GM12878 (cell line): ENCODE measurements around the gene DCAF7. TPM values are rescaled to one million over a fixed set of nuclear protein-coding genes. Genes with fewer than 3 reads are reported as not detected.

Source experiments
- ATAC-seq: fragments of 200-7000 bp; cut with Tn5 transposase; 3 replicates; pipeline ENCODE4 v1.9.1; 2020; ENCODE audit warnings: mild to moderate bottlenecking, moderate library complexity
- BruUV-seq: library from RNA; stranded (reverse); fragments of 400-500 nt; replicated peaks from 2 replicates; lab custom pipeline; 2021; lab: Mats Ljungman, UMichigan
- CTCF ChIA-PET: fragments of 300-600 bp; sonication (Branson Sonifier 250); formaldehyde crosslinking; extraction: SDS; loops from one replicate; lab custom pipeline; 2021; ENCODE audit warnings: inconsistent platforms; lab: Yijun Ruan, JAX
- POLR2A ChIA-PET: fragments of 350-600 bp; formaldehyde crosslinking; extraction: SDS; loops from one replicate; lab custom pipeline; 2021; ENCODE audit warnings: inconsistent platforms; lab: Charles Lee
- RAD21 ChIA-PET: fragments of 300-600 bp; sonication (Branson Sonifier 250); formaldehyde crosslinking; loops from one replicate; lab custom pipeline; 2023; ENCODE audit warnings: antibody characterized with exemption; ENCODE audit not compliant: unreplicated experiment; lab: Charles Lee
- SMC1A ChIA-PET: fragments of 300-600 bp; sonication (Branson Sonifier 250); formaldehyde crosslinking; loops from one replicate; lab custom pipeline; 2023; ENCODE audit not compliant: unreplicated experiment, uncharacterized antibody; lab: Charles Lee
- DNase-seq: peaks from one replicate; pipeline ENCODE4 v3.0.0-alpha.2; 2011; ENCODE audit warnings: low read depth, low spot score
- FAIRE-seq: peaks from 3 replicates; lab custom pipeline; 2011; peaks lifted over from hg19 to GRCh38; lab: Jason Lieb, UNC
- H2AFZ ChIP-seq: 2 replicates; pipeline ENCODE4 v1.6.0; 2011; ENCODE audit warnings: low read depth, low read length, control low read depth; ENCODE audit not compliant: control insufficient read depth
- H3K27ac ChIP-seq: 2 replicates; pipeline ENCODE4 v1.5.1; 2011; ENCODE audit warnings: control low read depth; ENCODE audit not compliant: control insufficient read depth, insufficient read depth
- H3K27me3 ChIP-seq, 2 experiments: replicated peaks in 1 of 2; 2 replicates each; pipeline versions ENCODE4 v1.6.0 to v1.6.1; 2011; ENCODE audit warnings: low read length in 1 of 2; ENCODE audit not compliant: control insufficient read depth in 2 of 2, insufficient read depth in 2 of 2
- H3K36me3 ChIP-seq, 2 experiments: 2 replicates each; pipeline ENCODE4 v1.5.1; 2011; ENCODE audit warnings: low read length in 1 of 2; ENCODE audit not compliant: control insufficient read depth in 2 of 2, insufficient read depth in 2 of 2
- H3K4me1 ChIP-seq: 2 replicates; pipeline ENCODE4 v1.6.1; 2011; ENCODE audit warnings: mild to moderate bottlenecking, low read length, moderate library complexity, mixed read lengths; ENCODE audit not compliant: control insufficient read depth, insufficient read depth
- H3K4me2 ChIP-seq: 2 replicates; pipeline ENCODE4 v1.6.0; 2011; ENCODE audit warnings: control low read depth; ENCODE audit not compliant: control insufficient read depth, insufficient read depth
- H3K4me3 ChIP-seq: fragments of 200-600 bp; sonication (generic); 2 replicates; pipeline ENCODE4 v1.5.1; 2016
- H3K79me2 ChIP-seq: 2 replicates; pipeline ENCODE4 v1.6.0; 2011; ENCODE audit warnings: low read length; ENCODE audit not compliant: control insufficient read depth, insufficient read depth
- H3K9ac ChIP-seq: 2 replicates; pipeline ENCODE4 v1.8.0; 2011; ENCODE audit warnings: low read length, control low read depth, mixed read lengths; ENCODE audit not compliant: control insufficient read depth, insufficient read depth
- H3K9me3 ChIP-seq: replicated peaks from 3 replicates; pipeline ENCODE4 v1.5.1; 2011; ENCODE audit warnings: mild to moderate bottlenecking, low read length; ENCODE audit not compliant: control insufficient read depth, insufficient read depth
- H4K20me1 ChIP-seq: 2 replicates; pipeline ENCODE4 v1.6.0; 2011; ENCODE audit not compliant: control insufficient read depth, insufficient read depth
- BCL11A ChIP-seq: IDR thresholded peaks from 2 replicates; pipeline ENCODE4 v1.6.1; 2011; ENCODE audit warnings: low read depth, low read length
- KAT2A ChIP-seq: conservative IDR thresholded peaks from 2 replicates; pipeline ENCODE4 v1.6.1; 2011; ENCODE audit warnings: low read depth, low read length; ENCODE audit not compliant: control insufficient read depth
- MEF2B ChIP-seq: fragments of 450-650 bp; IDR thresholded peaks from 2 replicates; pipeline ENCODE4 v1.6.1; 2018; ENCODE audit warnings: mild to moderate bottlenecking, moderate library complexity; ENCODE audit not compliant: partially characterized antibody, poor library complexity, severe bottlenecking
- POLR2AphosphoS5 ChIP-seq: IDR thresholded peaks from 2 replicates; pipeline ENCODE4 v1.6.1; 2011; ENCODE audit warnings: mild to moderate bottlenecking, low read length, inconsistent platforms
- RAD21 ChIP-seq: IDR thresholded peaks from 2 replicates; pipeline ENCODE4 v1.6.1; 2011; ENCODE audit warnings: mild to moderate bottlenecking, low read depth, low read length, moderate library complexity; ENCODE audit not compliant: insufficient read depth
- SRF ChIP-seq, 2 experiments: IDR thresholded peaks; 2 replicates each; pipeline ENCODE4 v1.6.1; 2011; ENCODE audit warnings: low read depth in 2 of 2, low read length in 2 of 2, mild to moderate bottlenecking in 1 of 2, moderate library complexity in 1 of 2
- WRNIP1 ChIP-seq: IDR thresholded peaks from 2 replicates; pipeline ENCODE4 v1.6.1; 2011; ENCODE audit warnings: low read depth, low read length, improper control_type of control experiment, borderline replicate concordance
- WGBS: methylation state at CpG from one replicate; pipeline ENCODE4 v1.1.6; 2016; ENCODE audit warnings: low lambda C conversion rate; ENCODE audit not compliant: insufficient replicate concordance, insufficient coverage; ENCODE audit errors: missing lambda C conversion rate; 5-methylcytosine and 5-hydroxymethylcytosine counted together
- in situ Hi-C: fragments of 300-500 bp; cut with MboI; formaldehyde crosslinking; loops from 9 replicates; pipeline ENCODE4 v1.14.3; 2018; ENCODE audit warnings: mixed read lengths
- intact Hi-C: fragments of 100-400 bp; cut with micrococcal nuclease; formaldehyde crosslinking; loops from one replicate; pipeline ENCODE4 v1.14.2; 2022; ENCODE audit not compliant: unreplicated experiment
- polyA plus RNA-seq, 11 experiments: library from polyadenylated mRNA; depleted of rRNA in 4 of 11; unstranded in 6 of 11; stranded (reverse) in 5 of 11; fragments of >200 nt; fragmentation: Nextera tagmentation in 4 of 11; fragmentation: Illumina TruSeq in 1 of 11; extraction: Ambion mirVana in 4 of 11; extraction: Trizol in 1 of 11; gene quantifications; 1 replicate in 1 of 11; 2 replicates in 10 of 11; pipeline versions ENCODE4 v1.2.1 to v1.2.3, GENCODE V29; 2011 to 2016; ENCODE audit warnings: inconsistent platforms in 2 of 11, missing spikeins in 2 of 11, low read depth in 1 of 11
- total RNA-seq, 4 experiments: library from RNA; depleted of rRNA in 3 of 4; stranded (reverse); fragments of >200 nt in 3 of 4; fragmentation: Illumina TruSeq in 1 of 4; extraction: Trizol in 1 of 4; gene quantifications; 2 replicates each; pipeline versions ENCODE4 v1.2.1 to v1.2.3, GENCODE V29; 2013 to 2021
- TF ChIP-seq, protein P1 (sequence below): fragments of 450-650 bp; IDR thresholded peaks from 2 replicates; pipeline ENCODE4 v1.6.1; 2018; ENCODE audit warnings: borderline replicate concordance, mild to moderate bottlenecking; ENCODE audit not compliant: partially characterized antibody
- TF ChIP-seq, protein P2 (sequence below): fragments of 450-650 bp; IDR thresholded peaks from 2 replicates; pipeline ENCODE4 v1.6.1; 2016; ENCODE audit warnings: mild to moderate bottlenecking
- TF ChIP-seq, protein P3 (sequence below): fragments of 450-650 bp; IDR thresholded peaks from 2 replicates; pipeline ENCODE4 v1.6.1; 2014; ENCODE audit warnings: mild to moderate bottlenecking

DCAF7 gene
- total and polyA plus RNA-seq, 10 of the 15 experiments (the other 5 are each of a cell fraction or from before 2014, with no cell fraction given) = 27.0 to 103 (median 54.5) TPM

DNA sequence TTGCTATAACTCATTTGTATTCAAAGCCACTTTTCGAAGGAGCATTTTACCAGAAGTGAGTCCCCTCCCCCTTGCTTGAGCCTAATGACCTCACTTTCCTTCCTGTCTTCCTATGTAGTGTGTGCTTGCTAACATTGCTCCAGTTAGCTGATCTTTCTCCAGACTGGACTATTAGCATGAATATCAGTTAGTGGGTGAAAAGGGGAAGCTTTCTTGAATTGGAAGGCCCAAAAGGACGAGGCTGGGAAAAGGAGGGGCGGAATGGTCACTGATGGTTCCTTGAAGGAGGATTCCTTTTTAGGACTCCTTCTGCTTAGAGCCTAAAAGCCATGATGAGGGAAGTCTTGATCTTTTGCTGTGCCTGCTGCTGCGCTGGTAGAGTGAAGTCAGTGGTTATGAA is 83.9 kb downstream of the DCAF7 start:
- intact Hi-C loops (no loop called here), in situ Hi-C loops (no loop called here)
- Histone ChIP-seq H3K4me3 (no peak overlapping the region), H2AFZ (no peak overlapping the region), H3K27me3 (no peaks in the 10 kb centered on the region), H4K20me1 (no peaks in the 10 kb centered on the region), H3K9me3 (no peaks in the 10 kb centered on the region), H3K4me1 (no peaks in the 10 kb centered on the region), H3K79me2 (no peaks in the 10 kb centered on the region; the same call in none of the 2 replicates), H3K27ac (no peak overlapping the region), H3K36me3 (peaks cover 6 to 14% of the 10 kb centered on the region in 2 experiments), H3K4me2 (no peak overlapping the region), H3K9ac (no peak overlapping the region)
- ChIA-PET CTCF (interaction anchor here (1.3 kb wide), 1 partner anchor 12 kb away, joined by 3 read pairs; the partner anchor contains the start of gene MAP3K3), RAD21 (no interaction called here), SMC1A (interaction anchor here (1.1 kb wide), 1 partner anchor 9 kb away, joined by 4 read pairs; no protein-coding TSS in a partner anchor), POLR2A (interaction anchor here (0.5 to 1.5 kb wide), 4 partner anchors 12 to 49 kb away, joined by 3 to 4 read pairs (median 3); partner anchors contain the start of gene MAP3K3)
- no peak for ATAC-seq
- FAIRE-seq = no peak
- DNase-seq = no peak
- WGBS = 85% methylated on average over 4 of the region's 4 CpGs
- no TSS peak for BruUV-seq
- TF ChIP-seq KAT2A = no peak

DNA sequence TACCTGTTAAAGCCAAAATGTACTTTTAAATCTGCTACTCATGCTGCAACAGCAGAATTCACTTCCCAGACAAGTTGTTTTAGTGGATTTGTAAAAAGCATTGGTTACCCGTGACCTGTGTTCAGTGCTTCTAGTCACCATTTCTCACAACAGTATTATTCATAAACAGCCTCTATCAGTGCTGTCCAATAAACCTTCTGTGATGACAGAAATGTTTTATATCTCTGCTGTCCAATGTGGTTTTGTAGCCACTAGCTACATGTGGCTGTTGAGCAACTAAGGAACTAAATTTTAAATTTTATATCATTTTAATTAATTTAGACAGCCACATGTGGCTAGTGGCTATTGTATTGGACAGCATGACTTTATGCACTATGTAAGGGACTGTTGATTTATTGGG is 84.5 kb downstream of the DCAF7 start:
- SMC1A ChIA-PET = interaction anchor here (0.9 to 1.6 kb wide), 4 partner anchors 9 to 42 kb away, joined by 3 to 5 read pairs (median 4); no protein-coding TSS in a partner anchor
- WGBS = 100% methylated on average over 1 of the region's 1 CpG
- no TSS peak for BruUV-seq
- Histone ChIP-seq H3K79me2 (no peaks in the 10 kb centered on the region; the same call in none of the 2 replicates), H3K9me3 (no peaks in the 10 kb centered on the region), H3K4me3 (no peak overlapping the region), H3K36me3 (peaks cover 6 to 14% of the 10 kb centered on the region in 2 experiments), H3K27me3 (no peaks in the 10 kb centered on the region), H3K27ac (no peak overlapping the region), H3K9ac (no peak overlapping the region), H3K4me2 (no peak overlapping the region), H4K20me1 (no peaks in the 10 kb centered on the region), H2AFZ (no peak overlapping the region), H3K4me1 (no peaks in the 10 kb centered on the region)
- CTCF ChIA-PET = interaction anchor here (1.1 kb wide), 1 partner anchor 54 kb away, joined by 3 read pairs; no protein-coding TSS in a partner anchor
- ATAC-seq = no peak
- RAD21 ChIA-PET = interaction anchor here (1.0 to 2.1 kb wide), 3 partner anchors 11 to 75 kb away, joined by 3 to 4 read pairs (median 3); no protein-coding TSS in a partner anchor
- no peak for DNase-seq
- FAIRE-seq = no peak
- TF ChIP-seq RAD21 (no peak), WRNIP1 (no peak), BCL11A (no peak), KAT2A (no peak), SRF (IDR thresholded peaks at IDR 0.05; ENCODE audit: low read depth in 2 of 2, low read length in 2 of 2) (no peak), MEF2B (no peak), POLR2AphosphoS5 (no peak)
- TF ChIP-seq, protein P1, sequence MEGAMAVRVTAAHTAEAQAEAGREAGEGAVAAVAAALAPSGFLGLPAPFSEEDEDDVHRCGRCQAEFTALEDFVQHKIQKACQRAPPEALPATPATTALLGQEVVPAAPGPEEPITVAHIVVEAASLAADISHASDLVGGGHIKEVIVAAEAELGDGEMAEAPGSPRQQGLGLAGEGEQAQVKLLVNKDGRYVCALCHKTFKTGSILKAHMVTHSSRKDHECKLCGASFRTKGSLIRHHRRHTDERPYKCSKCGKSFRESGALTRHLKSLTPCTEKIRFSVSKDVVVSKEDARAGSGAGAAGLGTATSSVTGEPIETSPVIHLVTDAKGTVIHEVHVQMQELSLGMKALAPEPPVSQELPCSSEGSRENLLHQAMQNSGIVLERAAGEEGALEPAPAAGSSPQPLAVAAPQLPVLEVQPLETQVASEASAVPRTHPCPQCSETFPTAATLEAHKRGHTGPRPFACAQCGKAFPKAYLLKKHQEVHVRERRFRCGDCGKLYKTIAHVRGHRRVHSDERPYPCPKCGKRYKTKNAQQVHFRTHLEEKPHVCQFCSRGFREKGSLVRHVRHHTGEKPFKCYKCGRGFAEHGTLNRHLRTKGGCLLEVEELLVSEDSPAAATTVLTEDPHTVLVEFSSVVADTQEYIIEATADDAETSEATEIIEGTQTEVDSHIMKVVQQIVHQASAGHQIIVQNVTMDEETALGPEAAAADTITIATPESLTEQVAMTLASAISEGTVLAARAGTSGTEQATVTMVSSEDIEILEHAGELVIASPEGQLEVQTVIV = no peak
- TF ChIP-seq, protein P2, sequence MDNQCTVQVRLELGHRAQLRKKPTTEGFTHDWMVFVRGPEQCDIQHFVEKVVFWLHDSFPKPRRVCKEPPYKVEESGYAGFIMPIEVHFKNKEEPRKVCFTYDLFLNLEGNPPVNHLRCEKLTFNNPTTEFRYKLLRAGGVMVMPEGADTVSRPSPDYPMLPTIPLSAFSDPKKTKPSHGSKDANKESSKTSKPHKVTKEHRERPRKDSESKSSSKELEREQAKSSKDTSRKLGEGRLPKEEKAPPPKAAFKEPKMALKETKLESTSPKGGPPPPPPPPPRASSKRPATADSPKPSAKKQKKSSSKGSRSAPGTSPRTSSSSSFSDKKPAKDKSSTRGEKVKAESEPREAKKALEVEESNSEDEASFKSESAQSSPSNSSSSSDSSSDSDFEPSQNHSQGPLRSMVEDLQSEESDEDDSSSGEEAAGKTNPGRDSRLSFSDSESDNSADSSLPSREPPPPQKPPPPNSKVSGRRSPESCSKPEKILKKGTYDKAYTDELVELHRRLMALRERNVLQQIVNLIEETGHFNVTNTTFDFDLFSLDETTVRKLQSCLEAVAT = no peak
- TF ChIP-seq, protein P3, sequence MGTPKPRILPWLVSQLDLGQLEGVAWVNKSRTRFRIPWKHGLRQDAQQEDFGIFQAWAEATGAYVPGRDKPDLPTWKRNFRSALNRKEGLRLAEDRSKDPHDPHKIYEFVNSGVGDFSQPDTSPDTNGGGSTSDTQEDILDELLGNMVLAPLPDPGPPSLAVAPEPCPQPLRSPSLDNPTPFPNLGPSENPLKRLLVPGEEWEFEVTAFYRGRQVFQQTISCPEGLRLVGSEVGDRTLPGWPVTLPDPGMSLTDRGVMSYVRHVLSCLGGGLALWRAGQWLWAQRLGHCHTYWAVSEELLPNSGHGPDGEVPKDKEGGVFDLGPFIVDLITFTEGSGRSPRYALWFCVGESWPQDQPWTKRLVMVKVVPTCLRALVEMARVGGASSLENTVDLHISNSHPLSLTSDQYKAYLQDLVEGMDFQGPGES = no peak
- intact Hi-C loops (no loop called here), in situ Hi-C loops (no loop called here)
- POLR2A ChIA-PET = interaction anchor here (1.1 to 1.5 kb wide), 3 partner anchors 15 to 60 kb away, joined by 3 to 6 read pairs (median 3); no protein-coding TSS in a partner anchor
